ENCODE results near the gene GPR78.

Gene GPR78

GRCh38 chr4:8601556-8601955 lies 21.4 kb downstream of the GPR78 start:
- H3K27me3 Mint-ChIP-seq (ENCODE audit: low read depth), result no peaks in the 10 kb centered on the region
- H3K4me1 Mint-ChIP-seq (ENCODE audit: low read depth), result peaks cover 1% of the 10 kb centered on the region
- H3K4me3 Mint-ChIP-seq, result no peak overlapping the region
- H3K9me3 Mint-ChIP-seq, result no peaks in the 10 kb centered on the region
- no peaks in the 10 kb centered on the region for H3K36me3 Mint-ChIP-seq (ENCODE audit: low read depth)
- H3K27ac Mint-ChIP-seq, result no peak overlapping the region

DNA sequence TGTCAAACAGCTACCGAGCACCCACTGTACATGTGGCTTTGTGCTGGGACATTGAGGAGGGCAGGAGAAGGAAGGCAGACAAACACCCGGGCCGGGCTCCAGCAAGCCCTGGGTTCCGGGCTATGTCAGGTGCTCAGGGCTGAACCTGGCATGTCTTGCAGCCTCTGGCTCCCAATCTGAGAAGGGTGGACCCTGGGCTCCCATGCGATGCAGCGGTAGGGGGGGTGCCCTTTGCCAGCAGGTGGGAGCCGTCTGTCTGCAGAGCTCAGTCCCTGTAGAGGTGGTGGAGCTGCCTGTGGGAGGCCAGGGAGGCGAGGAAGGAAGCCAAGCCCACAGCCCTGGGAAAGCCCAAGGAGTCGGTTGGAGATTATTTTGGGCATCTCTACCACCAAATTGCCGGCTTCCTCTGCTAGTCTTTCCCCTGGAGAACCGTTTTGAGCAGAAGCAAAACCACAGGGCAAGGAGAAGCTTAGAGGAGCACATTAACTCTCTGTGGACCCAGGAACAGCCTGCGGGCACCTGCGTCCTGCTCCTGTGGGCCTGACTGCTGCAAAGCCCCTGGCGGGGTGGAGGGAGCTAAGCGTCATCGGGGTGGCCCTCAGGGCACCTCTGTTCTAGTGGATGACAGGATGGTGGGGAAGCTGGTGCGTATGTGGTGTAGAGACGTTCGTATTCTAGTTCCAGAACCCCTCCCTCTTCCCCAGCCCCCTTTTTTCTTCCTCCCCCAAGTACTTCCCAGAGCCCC lies 22.7 kb downstream of the GPR78 start:
- no peaks in the 10 kb centered on the region for H3K36me3 Mint-ChIP-seq (ENCODE audit: low read depth)
- peaks cover 1% of the 10 kb centered on the region for H3K4me1 Mint-ChIP-seq (ENCODE audit: low read depth)
- no peaks in the 10 kb centered on the region for H3K27me3 Mint-ChIP-seq (ENCODE audit: low read depth)
- no peaks in the 10 kb centered on the region for H3K9me3 Mint-ChIP-seq
- H3K27ac Mint-ChIP-seq, result no peak overlapping the region
- H3K4me3 Mint-ChIP-seq, result no peak overlapping the region

- no peak overlapping the region for H3K27ac Mint-ChIP-seq
- H3K9me3 Mint-ChIP-seq, result no peaks in the 10 kb centered on the region
- H3K4me1 Mint-ChIP-seq (ENCODE audit: low read depth), result peaks cover 1% of the 10 kb centered on the region
- no peaks in the 10 kb centered on the region for H3K36me3 Mint-ChIP-seq (ENCODE audit: low read depth)
- H3K27me3 Mint-ChIP-seq (ENCODE audit: low read depth), result peaks cover 2% of the 10 kb centered on the region
- no peak overlapping the region for H3K4me3 Mint-ChIP-seq
Observed at GRCh38 chr4:8603931-8604330, 23.7 kb downstream of the GPR78 start.

GRCh38 chr4:8605289-8605688 lies 25.1 kb downstream of the GPR78 start:
- Mint-ChIP-seq H3K4me3 (no peak overlapping the region), H3K9me3 (no peaks in the 10 kb centered on the region), H3K4me1 (ENCODE audit: low read depth) (no peaks in the 10 kb centered on the region), H3K36me3 (ENCODE audit: low read depth) (no peaks in the 10 kb centered on the region), H3K27ac (no peak overlapping the region), H3K27me3 (ENCODE audit: low read depth) (peaks cover 3% of the 10 kb centered on the region)

- no peak overlapping the region for H3K27ac Mint-ChIP-seq
- no peaks in the 10 kb centered on the region for H3K36me3 Mint-ChIP-seq (ENCODE audit: low read depth)
- H3K4me3 Mint-ChIP-seq, result no peak overlapping the region
- H3K27me3 Mint-ChIP-seq (ENCODE audit: low read depth), result peaks cover 3% of the 10 kb centered on the region
- H3K9me3 Mint-ChIP-seq, result no peaks in the 10 kb centered on the region
- no peaks in the 10 kb centered on the region for H3K4me1 Mint-ChIP-seq (ENCODE audit: low read depth)
Observed at GRCh38 chr4:8606476-8606875, 26.3 kb downstream of the GPR78 start.

DNA sequence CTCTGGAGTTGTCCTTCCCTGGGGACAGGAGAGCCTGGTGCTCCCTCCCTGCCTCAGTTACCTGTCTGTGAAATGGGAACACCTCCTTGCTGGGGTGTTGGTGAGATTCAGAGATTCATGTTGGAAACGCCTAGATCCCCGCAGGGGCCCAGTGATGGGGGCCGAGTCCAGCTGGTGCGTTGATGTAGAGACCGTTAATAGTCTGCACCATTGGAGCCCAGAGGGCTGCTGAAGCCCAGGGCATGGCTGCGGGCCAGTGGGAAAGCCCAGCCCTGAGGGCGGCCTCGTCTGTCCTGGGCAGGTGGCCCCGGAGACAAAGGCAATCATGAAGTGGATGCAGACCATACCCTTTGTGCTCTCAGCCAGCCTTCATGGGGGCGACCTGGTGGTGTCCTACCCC lies 26.8 kb downstream of the GPR78 start:
- H3K4me1 Mint-ChIP-seq (ENCODE audit: low read depth), result no peaks in the 10 kb centered on the region
- H3K27ac Mint-ChIP-seq, result no peak overlapping the region

DNA sequence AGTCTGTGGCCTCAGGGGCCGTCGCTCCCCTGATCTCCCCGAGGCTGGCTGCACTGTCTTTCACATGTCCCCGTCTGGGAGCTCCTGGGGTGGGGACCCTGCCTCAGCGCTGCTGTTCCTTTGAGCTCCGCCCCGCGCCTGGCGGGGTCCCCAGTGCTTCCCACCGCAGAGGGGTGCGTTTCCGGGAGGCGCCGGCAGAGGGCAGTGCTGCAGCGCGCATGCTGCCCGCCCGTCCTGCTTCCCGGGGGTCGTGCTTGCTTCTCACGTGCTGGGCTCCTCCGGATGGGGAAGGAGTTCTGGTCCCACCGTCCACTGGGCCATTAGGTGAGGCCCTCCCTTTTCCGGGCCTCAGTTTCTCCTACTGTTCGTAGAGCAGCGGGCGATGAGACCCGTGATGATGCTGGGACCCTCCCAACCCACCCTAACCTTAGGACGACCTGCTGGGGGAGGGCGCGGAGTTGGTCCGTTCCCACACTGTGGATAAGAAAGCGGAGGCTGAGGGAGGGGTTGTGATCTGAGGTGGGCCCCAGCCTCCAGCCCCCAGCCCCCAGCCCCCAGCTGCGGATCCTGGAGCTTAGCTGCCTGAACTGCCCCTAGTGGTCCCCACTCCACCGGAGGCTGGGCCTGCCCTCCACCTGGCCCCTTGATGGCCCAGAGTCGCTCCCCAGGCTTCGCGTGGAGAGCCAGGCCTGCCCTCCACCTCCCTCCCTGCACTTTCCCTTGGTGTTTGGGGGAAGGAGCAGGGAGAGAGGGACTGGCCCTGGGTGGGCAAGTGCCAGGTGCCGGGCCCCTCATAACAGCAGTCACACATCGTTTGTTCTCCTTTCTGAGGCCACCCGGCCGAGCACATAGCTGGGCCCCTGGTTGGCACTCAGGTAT lies 27.6 kb downstream of the GPR78 start:
- Mint-ChIP-seq H3K36me3 (ENCODE audit: low read depth) (no peaks in the 10 kb centered on the region), H3K27me3 (ENCODE audit: low read depth) (peaks cover 3% of the 10 kb centered on the region), H3K27ac (no peak overlapping the region), H3K9me3 (no peaks in the 10 kb centered on the region), H3K4me1 (ENCODE audit: low read depth) (no peaks in the 10 kb centered on the region), H3K4me3 (no peak overlapping the region)

More for the DNA sequence above, 26.8 kb downstream of the GPR78 start:
- no peak overlapping the region for H3K4me3 Mint-ChIP-seq
- H3K36me3 Mint-ChIP-seq (ENCODE audit: low read depth), result no peaks in the 10 kb centered on the region
- no peaks in the 10 kb centered on the region for H3K9me3 Mint-ChIP-seq
- H3K27me3 Mint-ChIP-seq (ENCODE audit: low read depth), result peaks cover 3% of the 10 kb centered on the region

- H3K36me3 Mint-ChIP-seq (ENCODE audit: low read depth), result no peaks in the 10 kb centered on the region
- H3K9me3 Mint-ChIP-seq, result no peaks in the 10 kb centered on the region
- no peak overlapping the region for H3K27ac Mint-ChIP-seq
- no peaks in the 10 kb centered on the region for H3K4me1 Mint-ChIP-seq (ENCODE audit: low read depth)
- no peak overlapping the region for H3K4me3 Mint-ChIP-seq
- peaks cover 3% of the 10 kb centered on the region for H3K27me3 Mint-ChIP-seq (ENCODE audit: low read depth)
Observed at GRCh38 chr4:8608714-8609391, 28.7 kb downstream of the GPR78 start.

DNA sequence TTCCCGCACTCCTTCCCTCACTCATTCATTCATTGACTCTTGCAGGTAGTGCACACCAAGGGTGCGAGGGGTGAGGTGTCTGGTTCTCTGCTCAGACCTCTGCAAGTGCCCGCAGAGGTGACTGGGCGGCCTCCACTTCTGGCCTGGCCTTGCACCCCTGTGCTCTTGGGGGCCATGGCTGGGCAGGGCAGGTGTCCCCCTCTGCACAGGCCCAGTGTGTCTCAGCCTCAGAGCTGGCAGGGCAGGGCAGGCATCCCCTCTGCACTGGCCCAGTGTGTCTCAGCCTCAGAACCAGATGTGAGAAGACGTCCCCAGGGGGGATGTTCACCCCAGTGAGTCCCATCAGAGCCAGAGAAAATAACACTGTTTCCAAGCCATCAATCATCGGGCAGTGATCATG lies 29.2 kb downstream of the GPR78 start:
- H3K36me3 Mint-ChIP-seq (ENCODE audit: low read depth), result no peaks in the 10 kb centered on the region
- no peaks in the 10 kb centered on the region for H3K9me3 Mint-ChIP-seq
- H3K27ac Mint-ChIP-seq, result no peak overlapping the region
- H3K4me1 Mint-ChIP-seq (ENCODE audit: low read depth), result no peaks in the 10 kb centered on the region
- no peak overlapping the region for H3K4me3 Mint-ChIP-seq
- H3K27me3 Mint-ChIP-seq (ENCODE audit: low read depth), result peaks cover 3% of the 10 kb centered on the region

DNA sequence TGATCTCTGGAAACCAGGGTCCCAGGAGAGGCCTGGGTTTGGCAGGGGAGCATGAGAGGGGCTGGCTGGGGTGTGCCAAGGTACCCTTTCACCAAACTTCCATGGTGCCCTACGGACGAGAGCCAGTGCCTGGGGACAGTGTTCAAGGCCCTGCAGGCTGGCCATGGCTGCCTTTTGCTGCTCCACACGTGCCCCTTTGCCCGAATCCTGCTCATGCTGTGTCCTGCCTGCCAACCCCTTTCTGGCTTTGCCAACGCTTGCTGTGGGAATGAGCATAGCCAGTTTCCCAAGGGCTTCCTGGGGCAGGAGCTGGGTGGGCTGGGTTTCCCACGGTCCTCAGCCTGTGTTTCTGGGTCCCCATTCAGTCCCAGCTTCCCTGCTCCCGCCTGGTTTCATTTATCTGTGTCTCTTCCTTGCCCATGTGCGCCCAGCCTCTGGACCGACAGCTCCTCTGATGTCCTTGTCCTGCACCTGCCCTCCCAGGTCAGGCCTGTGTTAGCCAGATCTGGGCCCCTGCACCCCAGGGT lies 29.7 kb downstream of the GPR78 start:
- Mint-ChIP-seq H3K27ac (no peak overlapping the region), H3K4me3 (no peak overlapping the region), H3K36me3 (ENCODE audit: low read depth) (no peaks in the 10 kb centered on the region), H3K4me1 (ENCODE audit: low read depth) (no peaks in the 10 kb centered on the region), H3K27me3 (ENCODE audit: low read depth) (peaks cover 3% of the 10 kb centered on the region), H3K9me3 (no peaks in the 10 kb centered on the region)

- no peaks in the 10 kb centered on the region for H3K4me1 Mint-ChIP-seq (ENCODE audit: low read depth)
- no peaks in the 10 kb centered on the region for H3K9me3 Mint-ChIP-seq
- H3K27me3 Mint-ChIP-seq (ENCODE audit: low read depth), result peaks cover 3% of the 10 kb centered on the region
- H3K4me3 Mint-ChIP-seq, result no peak overlapping the region
- no peaks in the 10 kb centered on the region for H3K36me3 Mint-ChIP-seq (ENCODE audit: low read depth)
- H3K27ac Mint-ChIP-seq, result no peak overlapping the region
Observed at GRCh38 chr4:8610858-8611616, 30.8 kb downstream of the GPR78 start.

GRCh38 chr4:8612646-8613045 lies 32.5 kb downstream of the GPR78 start:
- Mint-ChIP-seq H3K9me3 (no peaks in the 10 kb centered on the region), H3K36me3 (ENCODE audit: low read depth) (no peaks in the 10 kb centered on the region), H3K27me3 (ENCODE audit: low read depth) (peaks cover 3% of the 10 kb centered on the region), H3K4me1 (ENCODE audit: low read depth) (no peaks in the 10 kb centered on the region), H3K27ac (no peak overlapping the region), H3K4me3 (no peak overlapping the region)

DNA sequence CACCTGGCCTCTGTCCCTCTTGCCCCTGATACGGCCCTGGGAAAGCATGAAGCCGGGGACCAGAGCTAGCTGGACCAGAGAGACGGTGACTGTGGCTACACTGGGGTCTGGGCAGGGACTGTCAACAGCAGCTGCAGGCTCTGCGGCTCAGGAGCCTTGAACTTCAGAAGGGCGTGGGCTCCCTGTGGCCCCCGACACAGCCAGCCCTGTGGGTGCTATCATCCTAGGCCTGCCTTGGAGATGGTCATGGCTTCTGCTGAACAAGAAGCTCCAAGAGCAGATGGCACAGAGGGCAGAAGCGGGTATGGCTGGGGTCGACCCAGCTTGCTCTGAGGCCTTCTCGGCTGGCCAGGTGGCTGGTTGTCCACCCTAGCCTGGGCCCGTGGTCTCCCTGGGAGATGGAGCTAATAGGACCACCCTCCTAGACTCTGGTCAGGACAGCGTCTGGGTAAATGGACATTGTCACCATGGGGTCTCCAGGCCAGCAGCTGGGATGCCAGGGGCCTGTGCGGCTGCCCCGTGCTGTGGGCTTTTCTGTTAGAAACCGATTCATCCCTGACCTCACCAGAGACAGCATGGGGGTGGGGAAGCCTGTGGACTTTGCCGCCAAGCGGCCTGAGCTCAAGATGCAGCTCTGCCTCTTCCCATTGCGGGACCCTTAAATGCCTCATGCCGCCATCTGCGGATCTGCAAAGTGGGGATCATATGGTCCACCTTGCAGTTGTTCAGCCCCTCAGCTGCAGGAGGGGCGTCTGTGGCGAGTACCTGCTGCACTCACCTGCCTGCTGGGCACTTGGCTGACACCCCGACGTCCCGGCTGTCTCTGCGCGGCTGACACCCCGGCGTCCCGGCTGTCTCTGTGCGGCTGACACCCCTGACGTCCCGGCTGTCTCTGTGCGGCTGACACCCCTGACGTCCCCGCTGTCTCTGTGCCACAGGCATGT lies 33.5 kb downstream of the GPR78 start:
- Mint-ChIP-seq H3K27ac (no peak overlapping the region), H3K36me3 (ENCODE audit: low read depth) (no peaks in the 10 kb centered on the region), H3K4me3 (no peak overlapping the region), H3K27me3 (ENCODE audit: low read depth) (peaks cover 3% of the 10 kb centered on the region), H3K9me3 (no peaks in the 10 kb centered on the region), H3K4me1 (ENCODE audit: low read depth) (no peaks in the 10 kb centered on the region)

All from T-helper 1 cell treated with Interleukin-12 subunit alpha and Interleukin-12 subunit beta and Interleukin-4 antibody, amounts not matched to agents 30 μg/mL and 1 μg/mL, for 36 hours (primary cell).